Sciatic nerve (tissue), 2 donors: ENCODE data around the gene CCDC134. TPM values are rescaled to one million over a fixed set of nuclear protein-coding genes. Genes with fewer than 3 reads are reported as not detected.

Experiments used
- ATAC-seq: fragments of 200-7000 bp; cut with Tn5 transposase; one replicate; pipeline ENCODE4 v1.9.1; 2020; ENCODE audit warnings: mild to moderate bottlenecking, moderate library complexity
- DNase-seq: peaks from one replicate; pipeline ENCODE4 v3.0.0-alpha.2; 2020; ENCODE audit warnings: low spot score
- intact Hi-C: fragments of 100-400 bp; cut with DNase I; formaldehyde crosslinking; loops from one replicate; pipeline ENCODE4 v1.14.2; 2022
- total RNA-seq: library from RNA; stranded (reverse); fragmentation: NEBNext Ultra II Directional; extraction: Animal tissue kit (Norgen Biotek cat#: 25700); gene quantifications from one replicate; pipeline ENCODE4 v1.2.1, GENCODE V29; 2021
- donor health status: DM: no; HTN: no; CAD: no.
- donor health status: DM: no; HTN: no; CAD: no.

Gene CCDC134
- total RNA-seq, 1 donor from 2014 or later, result 8.4 TPM

DNA sequence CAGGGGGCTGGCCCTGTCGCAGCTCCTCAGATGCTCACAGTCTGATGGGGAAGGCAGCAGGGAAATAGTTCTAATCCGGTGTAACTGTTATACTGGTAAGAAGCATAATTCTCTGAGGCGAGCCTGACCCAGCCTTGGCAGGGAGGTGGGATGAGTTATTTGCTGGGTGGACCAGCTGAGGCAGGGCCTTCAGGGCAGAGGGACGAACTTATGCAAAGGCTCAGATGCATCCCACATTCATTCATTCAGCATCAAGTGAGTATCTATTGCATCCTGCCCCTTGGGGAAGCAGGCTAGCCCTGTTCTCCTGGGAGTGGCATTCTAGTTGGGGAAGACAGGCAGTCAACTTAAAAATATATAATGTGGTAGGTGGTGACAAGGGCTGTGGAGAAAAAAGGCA lies 18.8 kb downstream of the CCDC134 start:
- no peak for DNase-seq
- intact Hi-C loops, result loop anchor here (2.0 kb wide), 1 partner anchor 122 kb away; no protein-coding TSS in a partner anchor
- ATAC-seq, result no peak

DNA sequence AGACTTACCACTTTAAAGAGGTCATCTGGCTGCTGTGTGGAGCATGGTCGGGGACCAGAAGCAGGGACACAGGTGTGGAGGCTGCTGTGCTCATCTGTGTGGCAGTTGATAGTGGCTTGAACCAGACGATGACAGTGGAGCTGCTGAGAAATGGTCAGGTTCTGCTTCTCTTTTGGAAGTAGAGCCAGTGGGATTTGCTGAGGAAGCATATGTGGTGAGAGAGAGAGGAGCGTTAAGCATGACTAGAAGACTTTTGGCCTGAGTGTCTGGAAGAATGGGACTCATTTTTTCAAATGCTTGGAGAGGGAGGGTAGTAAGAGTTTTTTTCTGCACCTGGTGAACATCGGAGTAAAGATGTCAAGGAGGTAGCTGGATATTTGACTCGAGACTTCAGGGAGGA lies 20.0 kb downstream of the CCDC134 start:
- DNase-seq, result no peak
- intact Hi-C loops, result no loop called here
- ATAC-seq, result no peak

DNA sequence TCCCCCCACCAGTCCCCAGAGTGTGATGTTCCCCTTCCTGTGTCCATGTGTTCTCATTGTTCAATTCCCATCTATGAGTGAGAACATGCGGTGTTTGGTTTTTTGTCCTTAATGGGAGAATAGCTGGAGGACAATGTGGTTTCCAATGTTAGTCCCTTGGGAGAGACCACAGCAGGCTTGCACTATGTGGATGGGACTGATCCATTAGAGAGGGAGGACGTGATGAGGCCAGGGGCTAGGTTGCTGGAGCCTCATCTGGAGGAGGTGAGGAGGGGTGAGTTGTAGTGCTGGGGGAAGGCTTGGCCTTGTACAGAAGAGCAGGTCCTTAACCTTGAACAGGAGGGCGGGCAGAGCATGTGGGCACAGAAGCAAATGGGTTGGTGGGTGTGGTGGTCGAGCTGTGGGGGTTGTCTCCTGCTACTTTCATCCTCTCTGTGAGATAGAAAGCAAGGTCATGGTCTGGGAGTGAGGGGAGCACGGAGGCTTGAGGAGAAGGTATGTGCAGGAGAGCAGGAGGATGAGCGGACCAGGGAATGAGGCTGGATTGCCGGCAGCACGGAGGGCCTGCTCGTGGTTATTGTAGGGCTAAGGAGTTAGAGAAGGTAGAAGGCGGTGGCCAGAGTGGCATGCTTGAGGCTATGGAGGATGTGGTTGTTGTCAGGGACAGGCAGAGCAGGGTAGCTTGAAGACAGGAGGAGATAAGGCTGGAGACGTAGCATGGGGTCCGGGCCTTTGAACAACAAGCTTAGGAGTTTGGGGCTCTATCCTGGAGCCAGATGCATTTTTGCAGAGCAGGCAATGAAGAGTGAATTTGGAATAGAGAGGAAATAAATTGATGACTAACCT lies 21.2 kb downstream of the CCDC134 start:
- DNase-seq (no peak), ATAC-seq (no peak)
- intact Hi-C loops, result no loop called here

DNA sequence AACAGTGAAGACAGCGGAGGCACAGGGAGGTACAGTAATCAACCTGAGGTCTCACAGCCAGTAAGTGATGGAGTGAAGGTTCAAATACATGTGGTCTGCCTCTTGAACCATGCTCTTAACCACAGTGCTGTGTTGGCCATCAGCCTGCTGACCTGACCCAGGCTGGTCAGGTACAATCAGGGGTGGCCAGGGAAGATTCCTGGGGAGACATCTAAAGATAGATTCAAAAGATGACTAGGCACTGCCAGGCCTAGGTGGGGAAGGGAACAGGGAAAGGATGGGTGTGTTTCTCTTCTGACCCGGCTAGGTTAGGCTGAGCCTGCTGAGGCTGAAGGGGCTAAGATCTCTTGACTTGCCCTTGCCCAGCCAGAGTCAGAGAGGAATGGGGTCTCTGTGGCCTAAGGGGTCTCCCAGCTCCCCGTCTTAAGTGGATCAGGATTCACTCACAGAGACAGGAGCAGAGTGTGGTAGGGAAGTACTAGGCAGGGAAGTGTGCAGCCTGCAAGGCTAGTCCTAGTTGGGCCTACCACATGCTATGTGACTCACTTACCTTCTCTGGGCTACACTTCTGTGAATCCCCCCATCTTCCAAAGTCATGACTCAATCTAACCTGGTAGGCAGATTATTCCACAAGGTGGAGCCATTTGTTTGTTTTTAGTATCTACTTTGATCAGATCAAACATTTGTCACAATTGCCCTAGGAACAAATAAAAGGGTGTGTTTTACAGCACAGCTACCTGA lies 22.0 kb downstream of the CCDC134 start:
- ATAC-seq (peak; percentile 55), DNase-seq (no peak)
- intact Hi-C loops, result no loop called here

DNA sequence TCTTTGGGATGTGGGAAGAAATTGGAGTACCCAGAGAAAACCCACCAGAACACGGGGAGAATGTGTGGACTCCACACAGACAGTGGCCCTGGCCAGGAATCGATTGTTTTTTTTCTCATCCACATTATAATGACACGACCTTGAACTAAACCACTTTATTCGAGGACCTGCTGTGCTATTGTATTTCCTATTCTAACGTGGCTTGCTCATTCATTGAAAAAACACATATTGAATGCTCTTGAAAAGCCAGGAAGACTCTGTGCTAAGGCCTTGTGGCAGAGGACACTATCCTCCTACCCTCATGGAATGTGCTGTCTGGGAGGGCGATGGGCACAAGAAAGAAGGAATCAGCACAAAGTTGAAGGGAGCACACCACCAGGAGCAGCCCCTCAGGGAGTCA lies 23.3 kb downstream of the CCDC134 start:
- ATAC-seq, result no peak
- intact Hi-C loops, result no loop called here
- DNase-seq, result no peak

DNA sequence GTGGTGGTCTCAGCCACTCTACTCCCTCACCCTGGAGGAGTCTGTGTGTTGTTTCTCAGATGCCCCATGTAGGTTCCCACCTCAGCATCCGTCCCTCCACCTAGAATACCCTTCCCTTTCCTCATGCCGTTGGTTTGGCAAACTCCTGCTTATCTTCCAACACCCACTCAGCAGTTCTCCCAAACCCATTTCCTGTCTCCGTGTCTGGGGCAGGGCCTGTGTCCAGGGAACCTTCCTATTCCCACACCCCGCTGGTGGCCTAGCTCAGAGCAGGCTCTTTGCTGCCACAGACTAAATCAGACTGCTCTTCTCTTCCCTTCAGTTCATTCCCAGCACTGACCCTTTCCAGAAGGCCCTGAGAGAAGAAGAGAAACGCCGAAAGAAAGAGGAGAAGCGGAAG lies 24.9 kb downstream of the CCDC134 start:
- DNase-seq (no peak), ATAC-seq (no peak)
- intact Hi-C loops, result no loop called here

DNA sequence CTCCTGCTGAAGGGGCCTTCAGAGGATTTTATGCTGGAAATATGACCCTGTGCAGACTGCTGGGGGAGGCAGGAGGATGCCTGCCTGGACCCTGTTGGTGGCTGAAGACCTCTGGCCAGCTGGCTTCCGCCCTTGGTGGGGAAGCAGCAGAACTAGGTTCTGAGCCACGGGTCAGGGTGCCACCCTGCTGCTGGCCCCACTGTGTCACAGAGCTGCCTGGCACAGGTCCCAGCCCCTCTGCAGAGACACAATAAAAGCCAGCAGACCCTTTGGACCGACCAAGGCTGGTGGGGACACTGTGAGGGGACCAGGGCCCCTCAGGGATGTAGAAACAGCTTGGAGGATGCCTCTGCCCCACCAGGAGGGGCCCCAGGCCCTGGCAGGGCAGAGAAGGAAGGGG lies 25.5 kb downstream of the CCDC134 start:
- no peak for ATAC-seq
- intact Hi-C loops, result no loop called here

DNA sequence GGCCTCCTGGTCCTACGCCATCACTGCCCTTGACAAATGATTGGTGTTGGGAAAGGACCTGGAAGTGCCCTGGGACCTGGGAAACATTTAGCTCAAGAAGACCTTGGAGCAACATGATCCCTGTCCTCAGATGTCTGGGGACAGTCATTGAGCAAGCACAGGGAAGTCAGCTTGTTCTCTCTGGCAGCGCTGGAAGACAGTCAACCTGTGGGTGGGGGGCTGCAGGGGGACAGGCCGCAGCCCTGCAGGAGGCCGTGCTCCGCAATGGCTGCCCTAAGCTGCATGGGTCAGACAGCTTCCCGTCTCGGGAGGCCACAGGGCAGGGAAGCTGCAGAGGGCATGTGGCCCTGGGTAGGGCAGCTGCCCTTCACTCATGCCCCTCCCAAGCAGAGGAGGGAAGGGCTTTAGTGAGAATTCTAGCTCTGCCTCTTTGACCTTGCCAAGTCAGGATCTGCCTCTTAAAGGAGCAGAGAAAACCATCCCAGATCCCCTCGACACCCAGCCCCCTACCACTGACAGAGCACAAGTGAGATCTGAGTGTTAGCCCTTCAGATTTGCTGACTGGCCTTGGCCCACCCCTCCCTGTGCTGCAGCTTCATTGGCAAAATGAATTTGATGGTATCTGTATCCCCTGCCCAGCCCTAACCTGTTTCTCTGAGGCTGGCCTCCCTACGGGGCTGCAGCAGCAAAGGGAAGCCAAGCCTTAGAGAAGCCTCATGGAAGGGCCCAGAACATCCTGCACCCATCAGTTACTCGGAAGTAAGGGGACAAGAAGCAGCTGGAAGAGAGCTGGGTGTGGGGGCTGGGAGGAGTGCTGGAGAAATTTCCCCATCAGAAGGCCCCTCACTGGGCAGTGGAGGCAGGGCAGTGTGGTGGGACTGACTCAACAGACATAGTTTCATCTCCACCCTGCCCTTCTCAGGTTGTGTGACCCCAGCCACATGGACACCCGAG lies 26.2 kb downstream of the CCDC134 start:
- DNase-seq (no peak), ATAC-seq (peak; percentile 45)
- intact Hi-C loops, result no loop called here

More for the DNA sequence above, 25.5 kb downstream of the CCDC134 start:
- no peak for DNase-seq

DNA sequence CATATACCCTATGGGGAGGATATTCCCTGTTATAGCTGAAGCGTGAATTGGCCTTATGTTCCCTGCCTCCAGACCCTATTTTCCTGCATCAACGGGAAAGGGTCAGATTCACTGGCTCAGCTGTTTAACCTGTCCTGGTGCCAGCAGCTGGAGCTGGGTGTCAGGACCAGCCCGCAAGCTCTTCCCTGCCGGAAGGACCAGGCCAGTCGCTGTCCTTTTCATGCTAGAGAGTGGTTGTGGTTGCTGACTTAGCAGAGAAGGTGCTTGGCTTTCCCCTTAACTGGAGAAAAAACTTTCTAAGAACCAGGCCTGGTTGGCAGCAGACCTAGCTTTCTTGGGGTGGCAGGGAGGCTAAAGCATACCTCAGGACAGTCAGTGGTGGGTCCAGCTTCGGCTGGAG lies 27.2 kb downstream of the CCDC134 start:
- ATAC-seq, result no peak
- intact Hi-C loops, result no loop called here
- DNase-seq, result no peak

DNA sequence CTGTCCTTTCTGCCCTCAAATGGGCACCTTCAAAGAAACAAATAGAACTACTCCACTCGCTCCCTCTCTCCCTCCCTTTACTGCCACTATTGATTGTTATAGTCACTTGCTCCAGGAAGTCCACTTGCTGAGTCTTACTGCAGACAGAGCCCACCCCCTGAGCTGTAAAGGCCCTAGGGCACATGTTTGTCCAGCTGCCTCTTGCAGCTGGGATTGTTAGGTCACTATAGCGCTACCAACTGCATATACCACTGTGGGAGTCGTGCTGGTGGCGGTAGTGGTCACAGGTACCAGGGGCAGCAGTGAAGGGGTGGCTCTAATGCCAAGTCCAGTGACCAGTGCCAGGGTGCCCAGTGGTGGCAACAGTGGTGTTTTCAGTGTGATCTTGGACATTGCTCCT lies 28.0 kb downstream of the CCDC134 start:
- no peak for DNase-seq
- intact Hi-C loops, result no loop called here
- no peak for ATAC-seq

DNA sequence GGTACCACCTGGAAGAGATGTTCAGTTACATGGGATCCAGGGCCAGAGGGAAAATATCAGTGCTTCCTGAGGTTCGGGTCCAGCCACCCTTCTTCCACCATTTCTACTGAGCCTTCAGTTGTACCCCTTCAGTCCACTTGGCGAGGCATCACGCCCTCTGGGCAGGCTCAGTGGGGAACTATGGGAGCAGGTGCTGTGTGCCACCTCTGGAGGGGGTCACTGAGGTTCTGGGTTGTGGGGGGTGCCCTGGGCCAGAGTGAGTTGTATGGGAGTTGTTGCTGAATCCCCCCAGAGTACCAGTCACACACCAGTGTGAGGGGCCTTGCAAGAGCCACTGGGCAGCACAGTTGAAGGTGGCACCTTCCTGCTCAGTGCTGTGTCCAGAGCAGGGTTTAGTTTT lies 29.7 kb downstream of the CCDC134 start:
- intact Hi-C loops, result no loop called here
- no peak for DNase-seq
- no peak for ATAC-seq

DNA sequence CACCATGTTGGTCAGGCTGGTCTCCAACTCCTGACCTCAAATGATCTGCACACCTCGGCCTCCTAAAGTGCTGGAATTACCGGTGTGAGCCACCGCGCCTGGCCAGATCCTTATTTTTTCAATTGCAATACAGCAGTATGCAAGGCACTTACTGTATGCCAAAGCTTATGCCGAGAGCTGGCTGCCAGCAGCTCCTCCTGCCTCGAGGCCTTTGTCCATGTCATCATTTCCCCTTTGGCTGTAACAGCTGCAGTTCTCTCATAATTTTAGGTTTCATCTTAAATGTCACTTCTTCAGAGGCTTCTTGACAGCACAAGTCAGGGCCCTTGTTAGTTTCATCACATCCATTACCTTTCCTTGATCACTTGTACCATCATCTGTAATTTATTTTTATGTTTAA lies 30.9 kb downstream of the CCDC134 start:
- intact Hi-C loops, result no loop called here
- no peak for DNase-seq
- ATAC-seq, result no peak

DNA sequence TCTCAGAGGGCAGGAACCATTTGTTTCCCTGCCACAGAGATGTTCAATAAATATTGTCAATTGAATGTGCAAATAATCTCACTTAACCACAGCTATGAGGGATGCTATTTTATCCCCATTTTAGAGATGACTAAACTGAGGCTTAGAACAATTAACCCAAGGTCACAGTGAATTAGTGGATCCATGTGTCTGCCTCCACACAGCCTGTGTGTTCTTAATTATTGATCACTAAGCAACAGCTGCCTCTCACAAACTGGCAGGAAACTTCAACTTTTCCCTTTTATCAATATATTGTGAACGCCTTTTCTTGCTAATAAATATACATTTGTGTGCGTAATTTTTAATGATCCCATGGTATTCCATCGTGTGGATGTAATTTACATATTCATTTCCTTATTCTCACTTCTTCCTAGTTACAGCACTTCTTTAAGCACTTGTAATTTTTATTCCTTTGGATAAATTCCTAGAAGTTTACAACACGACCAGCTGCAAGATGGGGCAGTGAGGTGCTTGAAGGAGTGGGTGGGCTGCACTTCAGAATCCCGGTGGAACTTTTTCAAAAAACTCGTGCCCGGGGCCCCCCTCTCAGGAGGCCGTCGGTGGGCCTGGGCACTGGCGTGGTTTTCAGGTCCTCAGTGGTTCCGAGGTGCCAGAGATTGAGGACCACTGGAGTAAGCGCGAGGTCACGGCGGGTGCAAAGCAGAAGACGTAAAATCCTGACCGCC lies 31.5 kb downstream of the CCDC134 start:
- ATAC-seq, result no peak
- no peak for DNase-seq
- intact Hi-C loops, result no loop called here

DNA sequence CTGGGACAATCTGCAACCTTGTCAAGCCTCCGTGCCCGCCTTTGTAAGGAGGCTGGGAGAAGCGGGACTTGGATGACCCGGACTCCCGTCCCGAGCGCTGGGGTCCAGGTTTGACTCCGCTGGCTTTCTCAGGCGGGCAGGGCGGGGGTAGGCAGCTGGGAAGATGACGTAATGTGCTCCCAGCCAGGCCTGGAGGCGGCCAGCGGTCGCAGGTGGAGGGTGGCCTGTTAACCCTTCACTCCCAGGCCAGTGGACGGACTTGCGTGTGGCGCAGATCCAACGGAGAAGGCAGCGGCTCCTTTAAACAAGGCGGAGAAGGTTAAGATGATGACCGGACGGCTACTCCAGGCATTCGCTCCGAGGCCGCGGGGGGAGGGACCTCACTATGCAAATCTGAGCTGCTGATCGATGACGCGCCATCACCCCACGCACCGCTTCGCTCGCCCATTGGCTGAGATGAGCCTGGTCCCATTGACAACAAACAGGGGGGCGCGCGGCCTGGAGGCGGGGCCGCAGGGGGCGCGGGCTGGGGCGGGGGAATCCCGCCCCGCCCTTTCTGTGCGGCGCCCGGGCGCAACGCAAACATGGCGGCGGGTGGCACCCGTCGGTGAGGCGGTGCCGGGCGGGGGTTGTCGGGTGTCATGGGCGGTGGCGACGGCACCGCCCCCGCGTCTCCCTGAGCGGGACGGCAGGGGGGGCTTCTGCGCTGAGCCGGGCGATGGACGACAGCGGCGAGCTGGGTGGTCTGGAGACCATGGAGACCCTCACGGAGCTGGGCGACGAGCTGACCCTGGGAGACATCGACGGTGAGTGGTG lies 32.3 kb downstream of the CCDC134 start, which contains the start of gene SREBF2:
SREBF2 (plus strand) TSS at position 553 of the 816 bp plus-strand sequence; CDS start at position 719, 166 bp downstream.
- intact Hi-C loops, result no loop called here
- ATAC-seq (peak; percentile 98), DNase-seq (peak; percentile 100)

DNA sequence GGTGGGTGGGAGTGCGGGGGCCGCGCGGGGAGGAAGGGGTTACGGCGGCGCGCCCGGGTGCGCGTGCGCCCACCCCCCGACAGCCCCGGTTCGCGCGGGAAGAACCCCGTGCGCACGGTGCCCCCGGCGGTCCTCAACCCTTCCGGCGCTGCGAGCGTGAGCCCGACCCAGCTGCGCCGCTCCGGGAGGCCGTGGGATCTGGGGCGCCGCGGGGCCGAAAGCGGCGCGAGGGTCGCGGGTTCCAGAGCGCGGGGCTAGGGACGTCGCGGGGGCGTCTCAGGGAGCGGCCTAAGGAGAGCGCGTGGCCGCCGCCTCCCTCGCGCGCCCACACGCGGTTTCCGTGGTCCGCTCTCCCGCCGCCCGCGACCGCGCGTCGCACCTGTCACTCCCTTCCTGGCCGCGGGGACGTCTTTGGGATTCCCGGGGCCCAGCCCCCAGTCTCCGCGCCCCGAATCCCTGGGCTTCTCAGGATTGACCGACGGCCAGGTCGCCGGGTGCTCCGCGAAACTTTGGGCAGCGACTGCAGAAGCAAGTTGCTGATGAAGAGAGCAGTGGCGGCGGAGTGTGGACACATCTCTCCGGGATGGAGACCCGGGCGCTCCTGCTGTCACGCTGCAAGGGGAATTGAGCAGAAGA lies 33.0 kb downstream of the CCDC134 start:
- peak; percentile 78 for DNase-seq
- intact Hi-C loops, result no loop called here
- no peak for ATAC-seq

DNA sequence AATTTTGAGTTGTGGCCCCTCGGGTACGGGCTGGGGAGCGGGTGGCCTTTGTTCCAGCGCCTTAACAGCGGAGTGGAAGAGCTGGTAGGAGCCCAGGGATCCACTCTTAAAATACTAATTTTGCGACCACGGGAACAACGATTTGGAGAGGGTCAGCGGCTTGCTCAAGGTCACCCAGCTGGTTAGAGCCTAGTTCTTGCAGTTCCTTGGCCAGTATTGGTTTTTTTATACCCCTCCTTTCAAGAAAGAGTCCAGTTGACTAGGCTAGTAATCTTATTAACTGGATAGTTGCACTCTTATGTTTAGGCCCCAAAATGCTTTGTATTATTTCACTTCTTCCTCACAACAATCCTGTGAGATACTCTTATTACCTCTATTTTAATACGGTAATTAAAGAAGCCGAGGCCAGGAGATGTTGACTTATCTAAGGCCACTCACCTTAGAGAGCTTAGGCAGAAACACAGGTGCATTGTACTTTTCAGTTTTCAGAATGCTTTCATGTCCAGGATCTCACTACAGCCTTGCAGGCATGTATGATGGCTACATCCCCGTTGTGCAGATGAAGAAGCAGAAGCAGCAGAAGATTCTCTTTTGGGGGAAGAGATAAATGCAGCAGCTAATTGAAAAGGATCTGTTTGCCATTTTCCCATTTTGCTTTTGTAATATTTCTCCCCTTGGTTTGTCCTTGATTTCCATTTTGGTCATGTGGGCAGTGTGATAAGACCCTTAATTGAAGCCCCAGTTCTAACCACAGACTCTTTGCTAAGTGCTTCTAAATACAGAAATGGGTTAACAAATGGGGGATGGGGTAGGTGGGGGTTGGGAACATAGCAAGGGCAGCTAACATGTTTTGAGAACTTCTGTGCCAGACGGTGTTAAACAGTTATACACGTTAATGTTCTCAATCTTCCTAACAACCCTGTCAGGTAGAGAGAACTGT lies 33.8 kb downstream of the CCDC134 start:
- no peak for DNase-seq
- ATAC-seq, result no peak
- intact Hi-C loops, result no loop called here
